MM.1S (cell line): Measurements from ENCODE around the gene SEC22A.

Experiments used
- DNase-seq: peaks from one replicate; pipeline ENCODE4 v3.0.0-alpha.2; 2015
- H2AFZ ChIP-seq: fragments of 300-600 bp; sonication (generic); 2 replicates; pipeline ENCODE4 v1.6.0; 2016; ENCODE audit warnings: antibody characterized with exemption, low read length
- H3F3A ChIP-seq: fragments of 300-600 bp; sonication (generic); 2 replicates; pipeline ENCODE4 v1.6.1; 2016; ENCODE audit warnings: mild to moderate bottlenecking, antibody characterized with exemption, low read length, moderate library complexity, mixed read lengths; ENCODE audit not compliant: insufficient read depth
- H3K27ac ChIP-seq: fragments of 300-600 bp; sonication (generic); 2 replicates; pipeline ENCODE4 v1.5.1; 2016; ENCODE audit warnings: mild to moderate bottlenecking, low read length
- H3K27me3 ChIP-seq: fragments of 300-600 bp; sonication (generic); replicated peaks from 2 replicates; pipeline ENCODE4 v1.6.0; 2016; ENCODE audit warnings: low read length; ENCODE audit not compliant: insufficient read depth
- H3K36me3 ChIP-seq: fragments of 300-600 bp; sonication (generic); replicated peaks from 2 replicates; pipeline ENCODE4 v1.6.1; 2016; ENCODE audit warnings: mild to moderate bottlenecking, low read length, mixed read lengths; ENCODE audit not compliant: insufficient read depth
- H3K4me1 ChIP-seq: fragments of 300-600 bp; sonication (generic); 2 replicates; pipeline ENCODE4 v1.6.1; 2016; ENCODE audit warnings: low read length, mixed read lengths
- H3K4me2 ChIP-seq: fragments of 300-600 bp; sonication (generic); 2 replicates; pipeline ENCODE4 v1.6.0; 2016; ENCODE audit warnings: low read depth, low read length
- H3K4me3 ChIP-seq: fragments of 300-600 bp; sonication (generic); 2 replicates; pipeline ENCODE4 v1.5.1; 2016; ENCODE audit warnings: low read length, mixed read lengths
- H3K79me2 ChIP-seq: fragments of 300-600 bp; sonication (generic); 2 replicates; pipeline ENCODE4 v1.6.1; 2016; ENCODE audit warnings: mixed run types, low read length, mixed read lengths
- H3K9ac ChIP-seq: fragments of 300-600 bp; sonication (generic); 2 replicates; pipeline ENCODE4 v1.6.1; 2016; ENCODE audit warnings: low read length, mixed read lengths
- H3K9me2 ChIP-seq: fragments of 300-600 bp; sonication (generic); replicated peaks from 2 replicates; pipeline ENCODE4 v1.6.1; 2016; ENCODE audit warnings: mild to moderate bottlenecking, low read length, mixed read lengths; ENCODE audit not compliant: insufficient read depth
- H3K9me3 ChIP-seq: fragments of 300-600 bp; sonication (generic); replicated peaks from 2 replicates; pipeline ENCODE4 v1.6.1; 2016; ENCODE audit warnings: mild to moderate bottlenecking, low read length, mixed read lengths; ENCODE audit not compliant: insufficient read depth
- H4K20me1 ChIP-seq: fragments of 300-600 bp; sonication (generic); 2 replicates; pipeline ENCODE4 v1.6.1; 2016; ENCODE audit warnings: mild to moderate bottlenecking, low read length, moderate library complexity, mixed read lengths; ENCODE audit not compliant: insufficient read depth
- EZH2 ChIP-seq: fragments of 300-600 bp; sonication (generic); optimal IDR thresholded peaks from 2 replicates; pipeline ENCODE3; 2017; ENCODE audit warnings: low read depth, mild to moderate bottlenecking, antibody characterized with exemption, low read length, mixed read lengths
- EZH2phosphoT487 ChIP-seq: fragments of 300-600 bp; sonication (generic); IDR thresholded peaks from 2 replicates; pipeline ENCODE4 v1.6.1; 2018; ENCODE audit warnings: antibody characterized with exemption, low read length
- TF ChIP-seq, protein P1 (sequence below): fragments of 300-600 bp; sonication (generic); IDR thresholded peaks from 2 replicates; pipeline ENCODE4 v1.5.1; 2016; ENCODE audit warnings: antibody characterized with exemption, low read length, mixed read lengths

Gene SEC22A

DNA sequence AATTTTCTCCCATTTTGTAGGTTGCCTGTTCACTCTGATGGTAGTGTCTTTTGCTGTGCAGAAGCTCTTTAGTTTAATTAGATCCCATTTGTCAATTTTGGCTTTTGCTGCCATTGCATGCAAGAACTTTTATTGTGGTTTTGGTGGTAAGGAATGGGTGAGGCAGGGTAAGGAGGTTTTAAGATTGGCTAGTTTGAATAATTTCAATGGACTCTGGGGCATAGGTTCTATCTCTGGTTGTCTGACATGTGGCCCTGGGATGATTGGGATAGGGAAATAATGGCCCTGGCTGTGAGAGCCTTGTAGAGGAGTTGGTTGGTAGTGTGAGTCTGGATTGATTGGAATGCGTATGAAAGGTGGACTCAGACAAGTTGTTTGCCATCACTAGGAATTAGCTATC, 38.0 kb downstream of the SEC22A start:
- no peak overlapping the region for H3K4me2 ChIP-seq
- H3K9me3 ChIP-seq = no peaks in the 10 kb centered on the region
- no peaks in the 10 kb centered on the region for H3K4me1 ChIP-seq
- H3F3A ChIP-seq = no peaks in the 10 kb centered on the region
- no peak overlapping the region for H2AFZ ChIP-seq
- TF ChIP-seq, protein P1, sequence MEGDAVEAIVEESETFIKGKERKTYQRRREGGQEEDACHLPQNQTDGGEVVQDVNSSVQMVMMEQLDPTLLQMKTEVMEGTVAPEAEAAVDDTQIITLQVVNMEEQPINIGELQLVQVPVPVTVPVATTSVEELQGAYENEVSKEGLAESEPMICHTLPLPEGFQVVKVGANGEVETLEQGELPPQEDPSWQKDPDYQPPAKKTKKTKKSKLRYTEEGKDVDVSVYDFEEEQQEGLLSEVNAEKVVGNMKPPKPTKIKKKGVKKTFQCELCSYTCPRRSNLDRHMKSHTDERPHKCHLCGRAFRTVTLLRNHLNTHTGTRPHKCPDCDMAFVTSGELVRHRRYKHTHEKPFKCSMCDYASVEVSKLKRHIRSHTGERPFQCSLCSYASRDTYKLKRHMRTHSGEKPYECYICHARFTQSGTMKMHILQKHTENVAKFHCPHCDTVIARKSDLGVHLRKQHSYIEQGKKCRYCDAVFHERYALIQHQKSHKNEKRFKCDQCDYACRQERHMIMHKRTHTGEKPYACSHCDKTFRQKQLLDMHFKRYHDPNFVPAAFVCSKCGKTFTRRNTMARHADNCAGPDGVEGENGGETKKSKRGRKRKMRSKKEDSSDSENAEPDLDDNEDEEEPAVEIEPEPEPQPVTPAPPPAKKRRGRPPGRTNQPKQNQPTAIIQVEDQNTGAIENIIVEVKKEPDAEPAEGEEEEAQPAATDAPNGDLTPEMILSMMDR = no peak
- TF ChIP-seq EZH2phosphoT487 = no peak
- TF ChIP-seq EZH2 = no peak
- H3K4me3 ChIP-seq = no peak overlapping the region
- no peaks in the 10 kb centered on the region for H3K79me2 ChIP-seq
- H3K9me2 ChIP-seq = no peaks in the 10 kb centered on the region
- H3K27ac ChIP-seq = no peak overlapping the region
- H3K36me3 ChIP-seq = no peaks in the 10 kb centered on the region
- DNase-seq = no peak
- no peak overlapping the region for H3K9ac ChIP-seq
- H3K27me3 ChIP-seq = no peaks in the 10 kb centered on the region
- no peaks in the 10 kb centered on the region for H4K20me1 ChIP-seq

DNA sequence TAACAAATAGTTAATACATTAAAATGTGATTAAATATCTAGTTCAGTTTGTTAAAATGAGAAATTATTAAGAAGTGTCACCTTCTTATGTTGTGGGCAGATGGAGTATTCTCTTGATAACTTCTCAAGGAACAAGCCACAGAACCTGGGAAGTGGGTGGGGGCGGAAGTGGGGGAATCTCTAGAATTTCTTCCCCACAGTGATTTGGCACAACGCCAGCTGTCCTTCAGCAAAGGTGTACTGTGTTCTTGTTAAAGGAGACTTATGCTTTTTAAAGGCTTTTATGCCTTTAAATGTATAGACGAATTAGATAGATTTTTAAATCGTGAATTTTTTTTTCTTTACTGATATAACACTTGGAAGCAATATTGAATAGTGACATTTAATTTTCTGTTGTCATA, 42.4 kb downstream of the SEC22A start:
- H3K9me2 ChIP-seq = no peaks in the 10 kb centered on the region
- no peaks in the 10 kb centered on the region for H3K27me3 ChIP-seq
- 0 out of 2 replicates have a peak, but pooled peaks cover 3% of the 10 kb centered on the region for H4K20me1 ChIP-seq
- no peak overlapping the region for H3K4me3 ChIP-seq
- H3K9me3 ChIP-seq = no peaks in the 10 kb centered on the region
- no peak overlapping the region for H2AFZ ChIP-seq
- H3K9ac ChIP-seq = no peak overlapping the region
- H3K36me3 ChIP-seq = no peaks in the 10 kb centered on the region
- no peak overlapping the region for H3K27ac ChIP-seq
- TF ChIP-seq EZH2 (no peak), EZH2phosphoT487 (no peak)
- TF ChIP-seq, protein P1 = no peak
- DNase-seq = no peak
- H3K4me1 ChIP-seq = no peaks in the 10 kb centered on the region
- no peaks in the 10 kb centered on the region for H3F3A ChIP-seq
- H3K4me2 ChIP-seq = no peak overlapping the region
- H3K79me2 ChIP-seq = no peaks in the 10 kb centered on the region

DNA sequence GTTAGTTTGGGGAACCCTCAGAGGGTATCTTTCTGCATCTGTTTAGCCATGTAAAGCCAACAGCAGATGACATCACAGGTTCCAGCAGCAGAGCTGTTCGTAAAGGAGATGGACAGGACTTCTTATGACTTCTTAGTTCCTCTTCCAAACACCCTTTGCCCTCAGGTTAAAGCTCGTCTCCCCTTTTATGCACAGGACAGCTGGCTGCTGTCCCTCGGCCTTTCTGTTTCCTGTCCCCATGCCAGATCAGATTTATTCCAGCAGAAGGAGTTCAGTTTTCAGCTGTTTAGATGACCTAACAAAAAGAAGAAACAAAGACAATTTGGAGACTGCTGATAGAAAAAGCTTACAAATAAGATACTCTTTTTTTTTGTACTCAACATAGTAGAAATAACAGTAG, 45.1 kb downstream of the SEC22A start:
- no peak overlapping the region for H3K27ac ChIP-seq
- H3K9ac ChIP-seq = no peak overlapping the region

More for the DNA sequence above, 45.1 kb downstream of the SEC22A start:
- H3F3A ChIP-seq = no peaks in the 10 kb centered on the region
- H4K20me1 ChIP-seq = 0 out of 2 replicates have a peak, but pooled peaks cover 3% of the 10 kb centered on the region
- no peaks in the 10 kb centered on the region for H3K9me3 ChIP-seq
- H3K79me2 ChIP-seq = no peaks in the 10 kb centered on the region
- H3K4me3 ChIP-seq = no peak overlapping the region
- DNase-seq = no peak
- no peaks in the 10 kb centered on the region for H3K9me2 ChIP-seq
- no peak overlapping the region for H2AFZ ChIP-seq
- no peaks in the 10 kb centered on the region for H3K27me3 ChIP-seq
- no peak overlapping the region for H3K4me2 ChIP-seq
- H3K36me3 ChIP-seq = no peaks in the 10 kb centered on the region
- TF ChIP-seq EZH2 (no peak), EZH2phosphoT487 (no peak)
- TF ChIP-seq, protein P1 = no peak
- H3K4me1 ChIP-seq = no peaks in the 10 kb centered on the region
